ENCODE results near the gene VCL. TPM values are rescaled to one million over a fixed set of nuclear protein-coding genes. Genes with fewer than 3 reads are reported as not detected.

The VCL gene
- total and polyA plus RNA-seq, 2 of the 8 experiments (the other 6 are each of a cell fraction or from before 2014, with no cell fraction given), result 119 to 377 TPM

DNA sequence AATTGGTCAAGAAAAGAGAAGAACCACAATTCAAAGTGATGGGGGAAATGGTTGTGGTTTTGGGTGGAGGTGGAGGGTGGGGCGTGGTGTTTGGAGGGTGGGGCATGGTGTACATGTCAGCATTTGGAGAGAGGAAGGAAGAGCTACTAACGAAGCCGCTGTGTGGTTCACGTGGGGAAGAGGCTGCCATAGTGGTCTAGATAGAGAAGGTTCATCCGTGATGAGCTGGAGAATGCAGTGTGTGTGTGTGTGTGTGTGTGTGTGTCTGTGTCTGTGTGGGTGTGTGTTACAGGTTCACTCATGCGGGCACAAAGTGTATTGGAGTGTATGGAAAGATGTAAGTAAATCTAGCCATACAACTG is 6.1 kb upstream of the VCL start (continued):
- TF ChIP-seq MAFK (IDR thresholded peaks at IDR 0.05; ENCODE audit: low read depth, low read length), result no peak
- TF ChIP-seq ASH2L (IDR thresholded peaks at IDR 0.05; ENCODE audit: low read length), result no peak
- no peak for TF ChIP-seq FOSL1 (IDR thresholded peaks at IDR 0.05; ENCODE audit: insufficient read depth, low read depth, low read length)
- TF ChIP-seq HDAC6 (IDR thresholded peaks at IDR 0.05; ENCODE audit: low read depth, low read length), result no peak
- TF ChIP-seq CTBP2 (IDR thresholded peaks at IDR 0.05; ENCODE audit: borderline replicate concordance, insufficient read depth, insufficient read length, low read length), result no peak
- TF ChIP-seq CBX5 (IDR thresholded peaks at IDR 0.05; ENCODE audit: low read depth, low read length), result no peak

Measured in H1 (cell line).